Measurements from ENCODE around the gene WDR70. TPM values are rescaled to one million over a fixed set of nuclear protein-coding genes. Genes with fewer than 3 reads are reported as not detected.
"Not testable (repeated sequence)": the region's sequence is repeated elsewhere in the genome, so short reads cannot be mapped to it uniquely, and the experiment has no call there.

Gene WDR70
- total RNA-seq, 6 experiments from 2014 or later, result 24.0 to 29.7 (median 26.0) TPM

DNA sequence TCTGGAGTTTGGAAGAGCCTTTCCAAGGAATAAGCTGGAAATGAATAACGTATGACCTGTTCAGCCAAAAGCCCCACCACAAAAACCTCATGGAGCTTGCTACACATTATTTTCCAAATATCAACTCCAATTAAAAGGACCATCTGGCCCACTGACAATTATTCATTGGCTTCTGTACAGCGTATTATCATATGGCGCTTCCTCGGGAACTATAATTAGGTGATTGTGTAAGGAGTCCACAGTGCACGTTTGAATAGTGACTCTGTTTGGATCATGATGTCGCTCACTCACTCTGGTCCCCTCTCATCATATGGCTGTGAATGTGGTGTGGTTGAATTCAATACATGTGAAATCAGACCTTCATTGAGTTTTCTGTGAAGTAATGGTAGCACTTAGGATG is 408.6 kb downstream of the WDR70 start:
- peaks cover 12% of the 10 kb centered on the region; the same call in 1 of the 2 replicates for H3K36me3 Mint-ChIP-seq (ENCODE audit: low read depth)
- peak overlapping the region; percentile 65; the same call in 1 of the 2 replicates for H3K27ac Mint-ChIP-seq
- H3K27me3 Mint-ChIP-seq (ENCODE audit: insufficient read depth), result no peaks in the 10 kb centered on the region
- DNase-seq, result no peak
- no peaks in the 10 kb centered on the region for H3K9me3 Mint-ChIP-seq
- H3K4me1 Mint-ChIP-seq (ENCODE audit: low read depth), result peaks cover 68% of the 10 kb centered on the region
- TF ChIP-seq, protein P1, sequence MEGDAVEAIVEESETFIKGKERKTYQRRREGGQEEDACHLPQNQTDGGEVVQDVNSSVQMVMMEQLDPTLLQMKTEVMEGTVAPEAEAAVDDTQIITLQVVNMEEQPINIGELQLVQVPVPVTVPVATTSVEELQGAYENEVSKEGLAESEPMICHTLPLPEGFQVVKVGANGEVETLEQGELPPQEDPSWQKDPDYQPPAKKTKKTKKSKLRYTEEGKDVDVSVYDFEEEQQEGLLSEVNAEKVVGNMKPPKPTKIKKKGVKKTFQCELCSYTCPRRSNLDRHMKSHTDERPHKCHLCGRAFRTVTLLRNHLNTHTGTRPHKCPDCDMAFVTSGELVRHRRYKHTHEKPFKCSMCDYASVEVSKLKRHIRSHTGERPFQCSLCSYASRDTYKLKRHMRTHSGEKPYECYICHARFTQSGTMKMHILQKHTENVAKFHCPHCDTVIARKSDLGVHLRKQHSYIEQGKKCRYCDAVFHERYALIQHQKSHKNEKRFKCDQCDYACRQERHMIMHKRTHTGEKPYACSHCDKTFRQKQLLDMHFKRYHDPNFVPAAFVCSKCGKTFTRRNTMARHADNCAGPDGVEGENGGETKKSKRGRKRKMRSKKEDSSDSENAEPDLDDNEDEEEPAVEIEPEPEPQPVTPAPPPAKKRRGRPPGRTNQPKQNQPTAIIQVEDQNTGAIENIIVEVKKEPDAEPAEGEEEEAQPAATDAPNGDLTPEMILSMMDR (IDR thresholded peaks at IDR 0.05), result no peak
- no peak overlapping the region for H3K4me3 Mint-ChIP-seq

DNA sequence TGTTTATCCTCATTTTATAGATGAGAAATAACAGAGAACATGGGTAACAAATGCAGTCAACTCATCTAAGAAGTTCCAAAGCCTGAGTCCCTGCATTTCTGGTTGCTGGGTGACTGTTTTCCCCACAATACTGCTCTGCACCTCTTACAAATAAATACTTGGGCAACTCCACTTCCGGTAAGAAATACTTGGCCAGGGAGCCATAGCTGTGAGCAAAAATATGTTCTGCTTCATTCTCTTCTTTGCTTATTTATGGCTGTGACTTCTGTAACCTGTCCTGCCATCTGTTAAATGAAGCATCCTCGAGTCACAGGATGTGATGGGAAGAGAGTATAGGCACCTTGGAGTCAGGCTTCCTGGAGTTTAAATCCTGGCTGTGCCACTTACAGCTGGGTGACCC is 410.9 kb downstream of the WDR70 start:
- no peaks in the 10 kb centered on the region for H3K27me3 Mint-ChIP-seq (ENCODE audit: insufficient read depth)
- peaks cover 13% of the 10 kb centered on the region for H3K9me3 Mint-ChIP-seq
- peaks cover 83% of the 10 kb centered on the region for H3K4me1 Mint-ChIP-seq (ENCODE audit: low read depth)
- TF ChIP-seq, protein P1 (IDR thresholded peaks at IDR 0.05), result no peak
- peak; percentile 41 for DNase-seq
- H3K36me3 Mint-ChIP-seq (ENCODE audit: low read depth), result peaks cover 25% of the 10 kb centered on the region
- H3K27ac Mint-ChIP-seq, result peak overlapping the region; percentile 86
- no peak overlapping the region; the same call in 1 of the 2 replicates for H3K4me3 Mint-ChIP-seq

DNA sequence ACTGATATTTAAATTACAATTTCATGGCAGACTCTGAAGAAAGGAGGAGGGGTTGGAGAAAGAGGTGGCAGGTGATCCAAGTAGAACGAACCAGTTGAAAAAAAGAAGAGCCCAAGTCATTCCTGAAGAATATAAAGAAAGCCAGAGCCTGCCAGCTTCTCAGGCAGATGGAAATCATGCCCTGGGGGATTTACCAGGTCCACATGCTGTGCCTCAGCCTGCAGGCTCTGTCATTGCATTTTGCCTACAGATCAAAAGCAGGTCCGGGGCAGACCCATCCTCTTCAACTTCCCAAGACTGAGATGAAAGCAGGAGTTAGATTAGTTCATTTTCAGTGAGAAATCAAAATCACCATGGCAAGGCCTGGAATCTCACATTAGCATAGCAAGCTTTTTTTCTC is 412.2 kb downstream of the WDR70 start:
- H3K36me3 Mint-ChIP-seq (ENCODE audit: low read depth), result peaks cover 33% of the 10 kb centered on the region
- H3K27me3 Mint-ChIP-seq (ENCODE audit: insufficient read depth), result no peaks in the 10 kb centered on the region
- peak overlapping the region; percentile 40; the same call in 1 of the 2 replicates for H3K27ac Mint-ChIP-seq
- TF ChIP-seq, protein P1 (IDR thresholded peaks at IDR 0.05), result no peak
- H3K4me3 Mint-ChIP-seq, result no peak overlapping the region
- DNase-seq, result no peak
- H3K9me3 Mint-ChIP-seq, result peaks cover 20% of the 10 kb centered on the region
- H3K4me1 Mint-ChIP-seq (ENCODE audit: low read depth), result peaks cover 77% of the 10 kb centered on the region

DNA sequence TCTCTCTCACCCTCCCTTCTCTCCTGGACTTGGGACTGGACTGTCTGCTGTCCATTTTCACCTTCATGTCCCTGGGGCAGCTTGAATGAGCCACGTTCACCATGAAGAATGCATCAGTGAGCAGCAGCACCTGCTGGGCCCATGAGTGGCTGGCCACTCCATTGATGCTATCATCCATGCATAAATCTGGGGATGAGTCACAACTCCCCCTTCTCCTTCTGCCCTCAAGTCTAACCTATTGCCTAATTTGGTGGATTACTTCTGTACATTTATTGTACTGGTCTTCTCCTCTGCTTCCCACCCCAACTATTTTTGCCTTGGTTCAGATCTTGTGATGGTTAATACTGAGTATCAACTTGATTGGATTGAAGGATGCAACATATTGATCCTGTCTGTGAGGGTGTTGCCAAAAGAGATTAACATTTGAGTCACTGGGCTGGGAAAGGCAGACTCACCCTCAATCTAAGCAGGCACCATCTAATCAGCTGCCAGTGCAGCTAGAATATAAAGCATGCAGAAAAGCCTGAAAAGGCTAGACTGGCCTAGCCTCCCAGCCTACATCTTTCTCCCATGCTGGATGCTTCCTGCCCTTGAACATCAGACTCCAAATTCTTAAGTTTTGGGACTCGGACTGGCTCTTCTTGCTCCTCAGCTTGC is 414.0 kb downstream of the WDR70 start:
- Mint-ChIP-seq H3K4me3 (peak overlapping the region; percentile 45), H3K36me3 (ENCODE audit: low read depth) (peaks cover 40% of the 10 kb centered on the region), H3K27me3 (ENCODE audit: insufficient read depth) (no peaks in the 10 kb centered on the region), H3K4me1 (ENCODE audit: low read depth) (peaks cover 59% of the 10 kb centered on the region), H3K9me3 (peaks cover 20% of the 10 kb centered on the region), H3K27ac (peak overlapping the region; percentile 92)
- DNase-seq, result peak; percentile 87
- TF ChIP-seq, protein P1 (IDR thresholded peaks at IDR 0.05), result peak; percentile 31; the same call in 1 of the 2 replicates

DNA sequence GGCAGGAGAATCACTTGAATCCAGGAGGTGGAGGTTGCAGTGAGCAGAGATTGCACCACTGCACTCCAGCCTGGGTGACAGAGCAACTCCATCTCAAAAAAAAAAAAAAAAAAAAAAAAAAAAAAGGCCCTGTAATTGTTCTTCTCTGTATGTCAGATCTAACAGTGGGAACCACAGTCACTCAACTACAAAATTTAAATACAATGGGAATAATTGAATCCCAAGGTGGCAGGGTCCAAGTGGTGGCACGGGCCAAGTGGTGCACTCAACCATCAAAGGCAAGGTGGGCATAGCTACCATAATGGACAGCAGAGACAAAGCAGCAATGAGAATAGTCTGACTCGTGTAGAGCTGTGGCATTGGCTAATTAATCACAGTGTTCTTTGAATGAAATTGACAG is 416.2 kb downstream of the WDR70 start:
- peaks cover 37% of the 10 kb centered on the region for H3K4me1 Mint-ChIP-seq (ENCODE audit: low read depth)
- H3K27me3 Mint-ChIP-seq (ENCODE audit: insufficient read depth); DNase-seq; H3K27ac Mint-ChIP-seq; H3K4me3 Mint-ChIP-seq: not testable (repeated sequence)
- H3K9me3 Mint-ChIP-seq, result peaks cover 20% of the 10 kb centered on the region
- peaks cover 37% of the 10 kb centered on the region for H3K36me3 Mint-ChIP-seq (ENCODE audit: low read depth)

DNA sequence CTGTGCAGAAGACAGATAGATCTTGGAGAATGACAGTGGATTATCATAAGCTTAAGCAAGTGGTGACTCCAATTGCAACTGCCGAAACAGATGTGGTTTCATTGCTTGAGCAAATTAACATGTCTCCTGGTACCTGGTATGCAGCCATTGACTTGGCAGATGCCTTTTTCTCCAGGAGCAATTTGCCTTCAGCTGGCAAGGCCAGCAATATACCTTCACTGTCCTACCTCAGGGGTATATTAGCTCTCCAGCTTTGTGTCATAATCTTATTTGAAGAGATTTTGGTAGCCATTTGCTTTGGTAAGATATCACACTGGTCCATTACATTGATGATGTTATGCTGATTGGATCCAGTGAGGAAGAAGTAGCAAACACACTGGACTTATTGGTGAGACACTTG is 417.3 kb downstream of the WDR70 start:
- peaks cover 20% of the 10 kb centered on the region for H3K9me3 Mint-ChIP-seq
- H3K27me3 Mint-ChIP-seq (ENCODE audit: insufficient read depth); DNase-seq; H3K4me3 Mint-ChIP-seq; H3K27ac Mint-ChIP-seq: not testable (repeated sequence)
- peaks cover 28% of the 10 kb centered on the region for H3K4me1 Mint-ChIP-seq (ENCODE audit: low read depth)
- H3K36me3 Mint-ChIP-seq (ENCODE audit: low read depth), result peaks cover 34% of the 10 kb centered on the region
